Measurements from ENCODE around the gene TSPAN14. TPM values are rescaled to one million over a fixed set of nuclear protein-coding genes. Genes with fewer than 3 reads are reported as not detected.

TSPAN14 gene
- total RNA-seq, 2 experiments from 2014 or later, result 43.9 to 45.5 TPM

DNA sequence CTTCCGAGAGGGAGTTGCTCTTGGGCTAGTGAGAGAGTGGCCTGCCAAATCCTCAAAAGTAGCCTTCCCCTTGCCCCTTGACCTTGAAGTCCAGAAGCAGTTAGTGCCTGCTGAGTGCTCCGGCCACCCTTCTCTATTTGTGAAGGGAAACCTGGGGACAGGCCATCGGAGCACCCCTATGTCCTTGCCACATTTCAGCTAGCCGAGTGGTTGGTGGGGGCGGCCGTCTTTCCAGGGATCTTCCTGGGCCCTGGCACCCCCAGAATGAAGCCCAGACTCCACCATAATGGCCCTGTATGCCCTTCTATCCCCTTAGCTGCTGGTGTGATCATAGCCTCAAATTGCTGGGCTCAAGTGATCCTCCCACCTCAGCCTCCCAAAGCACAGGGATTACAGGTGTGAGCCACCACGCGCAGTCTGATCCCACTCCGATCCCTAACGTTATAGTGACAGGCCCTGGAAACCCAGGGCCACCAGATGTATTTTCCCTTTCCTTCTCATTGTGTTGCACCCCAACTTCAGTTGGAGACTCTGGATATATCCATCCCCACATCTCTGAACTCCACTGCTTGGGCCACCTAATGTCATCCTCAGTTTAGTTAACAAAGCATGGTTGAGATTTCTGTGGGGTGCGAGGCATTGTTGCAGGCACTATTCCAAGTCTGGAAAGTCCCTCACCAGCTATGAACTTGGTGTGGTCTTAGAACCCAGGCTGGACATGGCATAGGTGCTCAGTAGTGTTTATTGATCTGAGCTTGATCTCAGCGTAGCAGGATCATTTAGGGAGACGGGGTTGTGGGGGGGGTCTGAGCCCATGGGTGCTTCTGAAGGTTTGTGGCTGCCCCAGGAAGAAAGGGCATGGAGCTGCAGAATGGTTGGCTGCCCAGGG, 1.6 kb downstream of the TSPAN14 start:
- H3K9me3 Mint-ChIP-seq, result no peaks in the 10 kb centered on the region
- peaks cover 49% of the 10 kb centered on the region for H3K4me1 Mint-ChIP-seq (ENCODE audit: low read depth)
- ChIA-PET POLR2A (interaction anchor here (0.7 to 7.5 kb wide), 8 partner anchors 9 to 50 kb away, joined by 3 to 70 read pairs (median 6); no protein-coding TSS in a partner anchor), CTCF (interaction anchor here (1.0 to 37.8 kb wide), 4 partner anchors 11 to 51 kb away, joined by 9 to 1114 read pairs (median 29); no protein-coding TSS in a partner anchor)
- DNase-seq (no peak), ATAC-seq (no peak)
- H3K4me3 Mint-ChIP-seq, result peak overlapping the region; percentile 86
- H3K36me3 Mint-ChIP-seq (ENCODE audit: low read depth), result peaks cover 21% of the 10 kb centered on the region
- H3K27me3 Mint-ChIP-seq, result no peaks in the 10 kb centered on the region
- intact Hi-C loops (cut with micrococcal nuclease), result no loop called here
- H3K27ac Mint-ChIP-seq, result peak overlapping the region; percentile 95
- TF ChIP-seq, protein P1, sequence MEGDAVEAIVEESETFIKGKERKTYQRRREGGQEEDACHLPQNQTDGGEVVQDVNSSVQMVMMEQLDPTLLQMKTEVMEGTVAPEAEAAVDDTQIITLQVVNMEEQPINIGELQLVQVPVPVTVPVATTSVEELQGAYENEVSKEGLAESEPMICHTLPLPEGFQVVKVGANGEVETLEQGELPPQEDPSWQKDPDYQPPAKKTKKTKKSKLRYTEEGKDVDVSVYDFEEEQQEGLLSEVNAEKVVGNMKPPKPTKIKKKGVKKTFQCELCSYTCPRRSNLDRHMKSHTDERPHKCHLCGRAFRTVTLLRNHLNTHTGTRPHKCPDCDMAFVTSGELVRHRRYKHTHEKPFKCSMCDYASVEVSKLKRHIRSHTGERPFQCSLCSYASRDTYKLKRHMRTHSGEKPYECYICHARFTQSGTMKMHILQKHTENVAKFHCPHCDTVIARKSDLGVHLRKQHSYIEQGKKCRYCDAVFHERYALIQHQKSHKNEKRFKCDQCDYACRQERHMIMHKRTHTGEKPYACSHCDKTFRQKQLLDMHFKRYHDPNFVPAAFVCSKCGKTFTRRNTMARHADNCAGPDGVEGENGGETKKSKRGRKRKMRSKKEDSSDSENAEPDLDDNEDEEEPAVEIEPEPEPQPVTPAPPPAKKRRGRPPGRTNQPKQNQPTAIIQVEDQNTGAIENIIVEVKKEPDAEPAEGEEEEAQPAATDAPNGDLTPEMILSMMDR (IDR thresholded peaks at IDR 0.05), result no peak

DNA sequence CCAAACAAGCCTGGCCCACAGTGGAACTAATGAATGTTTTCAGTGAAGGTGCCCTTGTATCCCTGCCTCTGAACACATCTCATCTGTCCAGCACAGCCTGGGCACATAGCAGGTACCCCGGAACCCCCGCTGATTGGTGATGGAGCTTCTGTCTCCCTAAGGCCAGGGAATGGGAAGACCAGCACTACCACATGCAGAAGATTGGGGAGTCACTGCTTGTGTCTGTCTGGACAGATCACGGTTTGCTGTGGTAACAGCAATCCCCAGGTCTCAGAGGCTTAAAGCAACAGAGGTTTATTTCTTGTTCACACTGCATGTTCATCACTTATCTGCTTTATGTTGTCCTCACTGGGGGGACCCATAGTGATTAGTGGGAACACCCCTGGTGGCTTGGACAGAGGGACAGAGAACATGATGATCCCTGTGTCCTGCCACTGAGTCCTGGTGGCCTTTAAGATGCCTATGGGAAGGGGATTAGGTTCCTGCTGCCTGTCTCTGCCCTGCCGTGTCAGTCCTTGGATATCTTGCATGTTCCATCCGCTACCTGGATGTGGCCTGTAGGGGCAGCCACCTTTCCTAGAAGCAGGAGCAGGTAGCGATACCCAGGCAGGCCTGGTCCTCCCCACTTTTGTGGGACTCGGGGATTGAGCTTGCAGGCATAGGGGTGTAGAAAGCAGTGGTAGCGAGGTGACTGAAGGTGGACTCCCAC, 3.6 kb downstream of the TSPAN14 start:
- POLR2A ChIA-PET, result interaction anchor here (0.6 to 7.5 kb wide), 3 partner anchors 14 to 67 kb away, joined by 3 to 70 read pairs (median 14); no protein-coding TSS in a partner anchor
- H3K4me3 Mint-ChIP-seq, result peak overlapping the region; percentile 86
- no peak for DNase-seq
- no peak for ATAC-seq
- CTCF ChIA-PET, result interaction anchor here (1.1 to 37.8 kb wide), 9 partner anchors 8 to 69 kb away, joined by 3 to 1114 read pairs (median 6); no protein-coding TSS in a partner anchor
- H3K27me3 Mint-ChIP-seq, result no peaks in the 10 kb centered on the region
- intact Hi-C loops (cut with micrococcal nuclease), result loop anchor here (2.0 kb wide), 1 partner anchor 15 kb away; no protein-coding TSS in a partner anchor
- H3K36me3 Mint-ChIP-seq (ENCODE audit: low read depth), result peaks cover 28% of the 10 kb centered on the region
- peak overlapping the region; percentile 95 for H3K27ac Mint-ChIP-seq
- no peaks in the 10 kb centered on the region for H3K9me3 Mint-ChIP-seq
- peaks cover 69% of the 10 kb centered on the region for H3K4me1 Mint-ChIP-seq (ENCODE audit: low read depth)
- TF ChIP-seq, protein P1 (IDR thresholded peaks at IDR 0.05), result no peak

DNA sequence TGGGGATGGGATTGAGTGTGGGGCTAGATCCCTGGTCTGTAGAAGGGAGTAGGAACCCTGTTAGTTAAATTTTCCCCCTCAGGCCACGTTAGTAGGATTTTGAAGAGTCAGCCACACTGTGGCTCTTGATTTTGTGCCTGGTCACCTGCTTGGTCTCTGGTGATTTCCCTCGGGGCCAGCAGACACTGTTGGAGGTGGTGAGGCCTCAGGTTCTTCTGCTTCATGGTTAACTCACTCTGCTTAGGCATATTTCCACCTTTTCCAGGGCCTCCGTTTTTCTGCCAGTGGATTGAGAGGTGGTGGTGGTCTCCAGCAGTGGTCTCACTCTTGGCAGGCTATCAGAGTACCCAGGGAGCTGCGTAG, 4.1 kb downstream of the TSPAN14 start:
- H3K4me1 Mint-ChIP-seq (ENCODE audit: low read depth), result peaks cover 73% of the 10 kb centered on the region
- H3K4me3 Mint-ChIP-seq, result peak overlapping the region; percentile 86
- CTCF ChIA-PET, result interaction anchor here (1.1 to 37.8 kb wide), 7 partner anchors 8 to 48 kb away, joined by 3 to 1114 read pairs (median 27); no protein-coding TSS in a partner anchor
- POLR2A ChIA-PET, result interaction anchor here (7.5 kb wide), 1 partner anchor 13 kb away, joined by 70 read pairs; no protein-coding TSS in a partner anchor
- ATAC-seq, result no peak
- peaks cover 29% of the 10 kb centered on the region for H3K36me3 Mint-ChIP-seq (ENCODE audit: low read depth)
- DNase-seq, result peak; percentile 19
- intact Hi-C loops (cut with micrococcal nuclease), result loop anchor here (2.0 kb wide), 1 partner anchor 15 kb away; no protein-coding TSS in a partner anchor
- no peaks in the 10 kb centered on the region for H3K27me3 Mint-ChIP-seq
- H3K9me3 Mint-ChIP-seq, result no peaks in the 10 kb centered on the region
- TF ChIP-seq, protein P1 (IDR thresholded peaks at IDR 0.05), result no peak
- H3K27ac Mint-ChIP-seq, result peak overlapping the region; percentile 95

DNA sequence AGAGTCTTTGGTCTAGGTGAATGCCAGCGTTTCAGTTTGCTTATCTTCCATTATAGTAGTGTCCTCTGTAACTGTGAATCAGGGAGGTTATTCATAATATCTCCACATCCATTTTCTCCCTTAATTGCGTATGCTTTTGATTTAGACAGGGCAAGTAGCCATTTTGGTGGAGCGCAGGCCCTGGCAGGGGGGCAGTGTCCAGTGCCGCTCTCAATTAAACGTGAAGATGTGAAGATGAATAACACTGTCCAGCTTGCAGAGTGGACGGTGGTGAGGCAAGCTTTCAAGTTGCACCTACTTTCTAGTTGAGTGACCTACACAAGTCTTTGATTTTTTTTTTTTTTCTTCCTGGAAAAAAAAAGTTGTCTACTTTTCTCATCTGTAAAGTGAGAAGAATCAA, 4.5 kb downstream of the TSPAN14 start:
- ATAC-seq, result no peak
- POLR2A ChIA-PET, result interaction anchor here (1.0 to 7.5 kb wide), 4 partner anchors 13 to 52 kb away, joined by 3 to 70 read pairs (median 8); no protein-coding TSS in a partner anchor
- CTCF ChIA-PET, result interaction anchor here (1.1 to 37.8 kb wide), 7 partner anchors 7 to 48 kb away, joined by 3 to 1114 read pairs (median 27); no protein-coding TSS in a partner anchor
- no peak for DNase-seq
- Mint-ChIP-seq H3K27ac (peak overlapping the region; percentile 95), H3K9me3 (no peaks in the 10 kb centered on the region), H3K27me3 (no peaks in the 10 kb centered on the region), H3K4me3 (peak overlapping the region; percentile 86), H3K36me3 (ENCODE audit: low read depth) (peaks cover 32% of the 10 kb centered on the region), H3K4me1 (ENCODE audit: low read depth) (peaks cover 73% of the 10 kb centered on the region)
- TF ChIP-seq, protein P1 (IDR thresholded peaks at IDR 0.05), result no peak
- intact Hi-C loops (cut with micrococcal nuclease), result loop anchor here (1.0 to 2.0 kb wide), 2 partner anchors 9 to 14 kb away; no protein-coding TSS in a partner anchor
